GM18499 (cell line): ENCODE measurements around the gene AFP.

Experiments used
- ATAC-seq: cut with Tn5 transposase; IDR thresholded peaks from one replicate; pipeline ENCODE4 v1.9.1; 2021; ENCODE audit warnings: moderate number of reproducible peaks; ENCODE audit not compliant: insufficient read depth, unreplicated experiment

AFP gene

GRCh38 chr4:73436674-73437557 is 895 bp downstream of the AFP start:
- no peak for ATAC-seq

- no peak for ATAC-seq
These were observed 1.5 kb downstream of the AFP start for GRCh38 chr4:73437558-73437956.

DNA sequence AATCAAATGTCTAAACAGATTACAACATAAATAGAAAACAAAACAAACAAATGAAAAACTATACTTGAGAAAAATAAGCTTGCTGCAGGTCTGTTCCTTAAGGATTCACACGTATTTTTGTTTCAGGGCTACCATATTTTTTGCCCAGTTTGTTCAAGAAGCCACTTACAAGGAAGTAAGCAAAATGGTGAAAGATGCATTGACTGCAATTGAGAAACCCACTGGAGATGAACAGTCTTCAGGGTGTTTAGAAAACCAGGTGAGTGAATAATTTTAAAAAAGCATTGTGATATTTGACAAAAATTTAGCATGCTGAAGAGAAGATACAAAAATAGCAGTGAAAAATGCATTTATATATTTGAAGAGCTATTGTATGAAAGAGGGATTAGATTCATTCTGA is 2.0 kb downstream of the AFP start:
- ATAC-seq = no peak

- ATAC-seq = no peak
These were observed 2.7 kb downstream of the AFP start for GRCh38 chr4:73438582-73439215.

- no peak for ATAC-seq
These were observed 3.4 kb downstream of the AFP start for GRCh38 chr4:73439445-73439844.

GRCh38 chr4:73439991-73440390 is 4.0 kb downstream of the AFP start:
- ATAC-seq = no peak

DNA sequence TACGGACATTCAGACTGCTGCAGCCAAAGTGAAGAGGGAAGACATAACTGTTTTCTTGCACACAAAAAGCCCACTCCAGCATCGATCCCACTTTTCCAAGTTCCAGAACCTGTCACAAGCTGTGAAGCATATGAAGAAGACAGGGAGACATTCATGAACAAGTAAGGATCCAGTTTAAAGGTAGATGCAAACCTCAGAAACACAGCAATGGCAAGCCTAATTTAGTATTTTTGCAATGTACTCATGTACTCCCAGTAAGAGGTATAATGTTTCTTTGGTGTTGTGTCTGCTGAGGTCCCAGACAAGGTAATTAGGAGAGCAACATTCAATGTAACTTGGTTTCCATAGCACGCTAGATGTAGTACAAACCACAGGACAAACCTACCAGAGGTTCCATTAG is 4.6 kb downstream of the AFP start:
- ATAC-seq = no peak

GRCh38 chr4:73442275-73442674 is 6.3 kb downstream of the AFP start:
- no peak for ATAC-seq

DNA sequence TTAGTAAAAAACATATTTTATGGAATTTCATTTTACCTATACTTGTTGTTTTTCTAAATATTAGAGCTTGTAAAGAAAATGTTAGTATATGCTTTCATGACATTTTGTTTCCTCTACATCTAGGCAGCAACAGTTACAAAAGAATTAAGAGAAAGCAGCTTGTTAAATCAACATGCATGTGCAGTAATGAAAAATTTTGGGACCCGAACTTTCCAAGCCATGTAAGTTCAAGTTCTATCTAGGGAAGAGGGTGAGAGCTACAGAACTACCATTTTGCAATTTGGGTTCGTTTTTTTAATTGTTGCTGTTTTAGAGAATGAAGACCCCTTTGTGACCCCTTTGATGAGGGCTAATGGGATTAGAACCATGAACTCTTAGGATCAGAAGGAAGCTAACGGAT is 7.2 kb downstream of the AFP start:
- ATAC-seq = no peak

DNA sequence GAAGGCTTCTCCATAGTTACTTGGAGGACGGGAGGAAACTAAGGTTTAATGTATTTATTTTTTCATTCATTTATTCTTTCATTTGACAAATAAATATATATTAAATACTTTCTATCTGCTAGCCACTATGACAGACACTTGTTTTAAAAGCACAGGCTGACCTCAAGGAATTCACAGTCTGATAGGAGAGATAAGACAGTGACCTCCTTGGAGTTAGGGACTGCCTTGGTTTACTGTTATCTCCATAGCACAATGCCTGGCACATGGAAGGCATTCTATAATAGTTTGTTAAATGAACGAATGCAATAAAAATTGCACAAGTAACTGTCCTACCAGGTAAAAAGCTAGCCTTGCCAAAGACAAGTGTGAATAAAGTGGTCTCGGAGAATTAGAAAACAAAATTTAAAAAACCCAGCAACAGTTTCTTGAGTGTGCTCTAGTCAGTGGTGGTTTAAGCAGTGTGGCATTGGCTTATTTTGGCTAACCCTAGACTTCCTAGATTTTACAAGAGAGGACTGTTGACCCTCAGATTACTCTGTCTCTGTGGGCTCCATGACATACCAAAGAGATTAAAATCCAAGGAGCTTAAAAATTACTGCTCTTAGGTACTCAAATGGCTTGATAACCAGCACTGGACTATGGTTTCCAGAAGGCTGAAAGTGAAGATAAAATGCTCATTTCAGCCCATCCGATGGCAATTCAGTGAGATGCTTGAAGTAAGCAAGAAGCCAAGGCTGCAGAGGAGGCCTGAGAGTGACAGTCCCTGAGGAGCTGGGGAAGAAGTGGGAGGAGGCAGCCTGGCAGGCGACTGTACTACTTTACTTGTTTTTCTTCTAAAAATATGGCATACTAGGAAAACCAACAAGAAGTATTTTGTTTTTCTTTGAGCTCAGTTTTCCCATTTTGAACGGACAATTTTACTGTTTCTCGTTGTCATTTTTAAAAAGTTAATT is 9.6 kb downstream of the AFP start:
- no peak for ATAC-seq

- ATAC-seq = peak; percentile 98
These were observed 10.4 kb downstream of the AFP start for GRCh38 chr4:73446336-73446938.

GRCh38 chr4:73447671-73448070 is 11.7 kb downstream of the AFP start:
- no peak for ATAC-seq

DNA sequence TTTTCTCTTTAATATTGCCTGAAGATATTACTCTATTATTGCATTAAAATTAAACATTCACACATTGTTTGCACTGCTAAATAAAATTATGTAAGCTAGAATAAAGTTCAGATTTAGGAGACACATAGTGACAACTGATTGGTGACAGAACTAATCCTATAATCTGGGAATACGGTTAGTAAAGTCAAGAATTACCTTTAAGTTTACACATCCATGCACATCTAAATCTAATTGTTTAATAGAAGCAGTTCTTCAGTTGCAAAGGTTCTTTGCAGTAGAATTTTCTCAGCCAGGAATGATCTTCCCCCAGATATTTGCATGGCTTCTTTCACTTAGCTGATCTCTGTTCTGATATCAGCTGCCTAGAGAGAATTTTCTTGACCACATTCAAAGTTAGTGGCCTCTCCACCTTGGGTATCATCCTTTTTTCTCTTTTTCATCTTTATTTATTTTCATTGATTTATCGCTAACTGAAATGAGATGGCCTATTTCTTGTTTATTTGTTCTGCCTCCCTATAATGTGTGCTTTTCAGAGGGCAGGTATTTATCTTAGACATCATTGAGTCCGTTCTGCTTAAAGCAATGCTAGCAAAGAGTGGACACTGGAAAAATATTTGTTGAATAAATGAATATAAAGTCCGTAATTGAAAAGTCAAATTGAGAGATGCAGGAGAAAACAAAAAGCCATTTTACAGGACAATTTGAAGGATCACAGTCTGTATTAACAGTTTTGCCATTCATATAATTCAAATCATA is 12.6 kb downstream of the AFP start:
- no peak for ATAC-seq

- no peak for ATAC-seq
These were observed 14.5 kb downstream of the AFP start for GRCh38 chr4:73450398-73451004.

GRCh38 chr4:73451404-73451803 is 15.4 kb downstream of the AFP start:
- ATAC-seq = no peak

DNA sequence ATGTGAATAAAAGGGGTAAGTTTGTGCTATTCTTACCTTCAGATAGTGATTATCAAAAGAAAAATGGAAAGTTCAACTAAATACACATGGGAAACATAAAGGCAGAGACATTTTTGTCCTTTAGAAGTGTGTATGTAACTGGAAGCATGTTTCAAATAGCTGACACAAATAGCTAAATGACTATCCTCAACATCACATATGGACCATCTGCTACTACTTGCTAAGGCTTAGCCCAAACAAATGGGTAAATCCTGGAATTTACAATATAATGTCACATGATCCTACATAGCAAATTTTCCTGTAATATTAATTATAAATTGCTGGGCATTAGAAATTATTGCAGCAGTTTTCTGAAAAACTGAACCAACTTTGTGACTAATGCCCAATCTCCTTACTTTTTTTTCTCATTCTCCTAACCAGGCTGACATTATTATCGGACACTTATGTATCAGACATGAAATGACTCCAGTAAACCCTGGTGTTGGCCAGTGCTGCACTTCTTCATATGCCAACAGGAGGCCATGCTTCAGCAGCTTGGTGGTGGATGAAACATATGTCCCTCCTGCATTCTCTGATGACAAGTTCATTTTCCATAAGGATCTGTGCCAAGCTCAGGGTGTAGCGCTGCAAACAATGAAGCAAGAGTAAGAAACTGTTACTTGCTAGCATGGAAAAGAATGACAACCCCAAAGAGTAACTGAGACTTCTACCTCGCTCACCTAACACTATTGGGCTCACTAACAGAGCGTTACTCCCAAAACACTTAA is 16.1 kb downstream of the AFP start:
- ATAC-seq = no peak

DNA sequence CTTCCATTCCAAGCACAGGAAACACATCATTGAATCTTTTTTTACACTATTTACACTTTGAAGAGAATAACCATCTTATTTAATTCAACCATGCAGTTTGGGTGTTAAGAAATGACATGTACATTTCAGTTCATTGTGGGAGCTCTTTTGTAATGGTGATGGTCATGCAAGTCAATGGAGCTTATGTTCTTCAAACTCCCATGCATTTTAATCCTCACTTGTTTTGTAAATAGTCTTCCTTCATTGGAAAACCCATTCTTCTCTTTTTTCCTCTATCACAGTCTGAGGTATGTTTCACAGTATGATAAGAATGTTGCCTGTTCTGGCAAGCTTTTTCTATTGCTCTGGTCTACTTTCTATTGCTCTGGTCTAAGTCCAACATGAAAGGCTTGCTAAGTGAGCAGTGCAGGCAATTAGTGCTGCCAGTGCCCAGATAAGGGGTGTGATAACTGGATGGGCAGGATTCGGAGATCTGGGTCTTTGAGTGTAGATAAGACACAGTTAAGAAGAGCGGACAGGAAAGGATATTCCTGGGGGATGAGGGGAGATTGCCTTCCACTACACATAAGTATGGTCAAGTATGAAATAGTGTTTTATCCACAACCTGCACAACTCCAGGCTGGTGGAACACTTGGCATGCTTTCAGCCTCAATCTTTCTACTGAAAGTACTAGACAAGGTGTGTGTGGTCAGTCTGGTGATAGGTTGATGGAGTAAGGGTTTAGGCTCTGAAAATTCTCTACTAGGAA is 17.1 kb downstream of the AFP start:
- no peak for ATAC-seq

- ATAC-seq = no peak
These were observed 17.6 kb downstream of the AFP start for GRCh38 chr4:73453701-73454005.
